ENCODE results near the gene DZIP3.

DZIP3 gene

GRCh38 chr3:108589081-108589997 lies at the start of gene DZIP3, which contains the start of gene CIP2A:
DZIP3 (plus strand) TSS chr3:108589722; CDS start chr3:108605407, 15,685 bp downstream.
CIP2A (minus strand) TSS chr3:108589438; CDS start chr3:108589375, 63 bp downstream.
- peak; percentile 89 for DNase-seq (ENCODE audit: low spot score)

GRCh38 chr3:108546247-108546646 lies 43.3 kb upstream of the DZIP3 start:
- no peak for DNase-seq (ENCODE audit: low spot score)

- no peak for DNase-seq (ENCODE audit: low spot score)
These were observed 42.8 kb upstream of the DZIP3 start for GRCh38 chr3:108546692-108547091.

GRCh38 chr3:108548304-108548703 lies 41.2 kb upstream of the DZIP3 start:
- no peak for DNase-seq (ENCODE audit: low spot score)

GRCh38 chr3:108548886-108549285 lies 40.6 kb upstream of the DZIP3 start:
- DNase-seq (ENCODE audit: low spot score): no peak

- peak; percentile 33 for DNase-seq (ENCODE audit: low spot score)
These were observed 37.0 kb upstream of the DZIP3 start for GRCh38 chr3:108552267-108553159.

- DNase-seq (ENCODE audit: low spot score): no peak
These were observed 35.3 kb upstream of the DZIP3 start for GRCh38 chr3:108554229-108554628.

GRCh38 chr3:108554913-108555571 lies 34.5 kb upstream of the DZIP3 start:
- no peak for DNase-seq (ENCODE audit: low spot score)

GRCh38 chr3:108555966-108556581 lies 33.4 kb upstream of the DZIP3 start:
- DNase-seq (ENCODE audit: low spot score): no peak

- no peak for DNase-seq (ENCODE audit: low spot score)
These were observed 27.0 kb upstream of the DZIP3 start for GRCh38 chr3:108562565-108562964.

GRCh38 chr3:108564564-108564963 lies 25.0 kb upstream of the DZIP3 start:
- no peak for DNase-seq (ENCODE audit: low spot score)

- DNase-seq (ENCODE audit: low spot score): no peak
These were observed 24.0 kb upstream of the DZIP3 start for GRCh38 chr3:108565506-108565905.

- DNase-seq (ENCODE audit: low spot score): no peak
These were observed 22.9 kb upstream of the DZIP3 start for GRCh38 chr3:108566599-108566998.

GRCh38 chr3:108569336-108569735 lies 20.2 kb upstream of the DZIP3 start:
- no peak for DNase-seq (ENCODE audit: low spot score)

- no peak for DNase-seq (ENCODE audit: low spot score)
These were observed 11.5 kb upstream of the DZIP3 start for GRCh38 chr3:108578064-108578463.

- DNase-seq (ENCODE audit: low spot score): peak; percentile 6
These were observed 921 bp upstream of the DZIP3 start for GRCh38 chr3:108588601-108589000.

GRCh38 chr3:108589998-108590323 lies 439 bp downstream of the DZIP3 start:
- DNase-seq (ENCODE audit: low spot score): no peak

GRCh38 chr3:108590460-108590859 lies 938 bp downstream of the DZIP3 start:
- peak; percentile 28 for DNase-seq (ENCODE audit: low spot score)

GRCh38 chr3:108595321-108595720 lies 5.8 kb downstream of the DZIP3 start:
- no peak for DNase-seq (ENCODE audit: low spot score)

- DNase-seq (ENCODE audit: low spot score): no peak
These were observed 8.9 kb downstream of the DZIP3 start for GRCh38 chr3:108598375-108598774.

- DNase-seq (ENCODE audit: low spot score): no peak
These were observed 10.3 kb downstream of the DZIP3 start for GRCh38 chr3:108599677-108600409.

All from SW480 (cell line).